Measurements from ENCODE around the gene LLGL1. TPM values are rescaled to one million over a fixed set of nuclear protein-coding genes. Genes with fewer than 3 reads are reported as not detected.
A peak's percentile ranks its signal among the peaks of the same experiment; 100 is the strongest.

LLGL1 gene
- total RNA-seq, 2 donors from 2014 or later = 66.3 to 69.3 TPM

DNA sequence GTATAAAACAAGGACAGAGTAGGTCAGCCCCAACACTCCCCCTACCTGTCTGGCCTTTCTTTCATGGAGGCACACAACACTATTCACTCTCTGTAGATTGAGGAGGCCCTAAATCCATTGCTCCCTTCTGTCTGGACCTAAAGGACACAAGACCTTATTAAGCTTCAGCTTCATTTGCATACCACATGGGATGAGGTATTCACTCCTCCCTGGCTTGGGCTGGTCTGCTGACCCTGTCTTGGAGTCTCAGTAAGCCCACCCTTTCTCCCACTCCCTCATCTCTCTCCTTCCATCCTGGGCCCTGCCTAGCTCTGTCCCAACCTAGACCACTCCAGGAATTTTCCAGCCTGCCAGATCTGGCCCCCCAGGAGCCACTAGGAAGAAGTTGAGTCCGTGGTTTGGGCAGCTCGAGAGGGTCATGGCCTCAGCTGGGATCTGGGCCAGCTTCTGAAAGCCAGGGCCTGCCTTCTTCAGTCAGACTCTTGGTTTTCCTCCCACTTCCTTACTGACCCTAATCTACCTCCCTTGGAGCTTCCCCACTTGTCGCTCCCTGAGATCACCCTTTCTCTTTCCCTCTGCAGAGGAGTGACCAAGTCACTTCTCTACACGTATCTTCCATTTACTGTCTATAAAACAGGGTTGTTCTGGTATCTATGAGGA, 6.5 kb upstream of the LLGL1 start:
- Mint-ChIP-seq H3K9me3 (no peaks in the 10 kb centered on the region), H3K4me1 (peaks cover 4% of the 10 kb centered on the region), H3K27me3 (ENCODE audit: insufficient read depth) (no peaks in the 10 kb centered on the region), H3K36me3 (ENCODE audit: low read depth) (no peaks in the 10 kb centered on the region), H3K4me3 (no peak overlapping the region), H3K27ac (peak overlapping the region; percentile 46)
- Histone ChIP-seq H3K9me3 (ENCODE audit: control insufficient read depth, low read length) (no peaks in the 10 kb centered on the region), H3K27me3 (ENCODE audit: control insufficient read depth, insufficient read depth, low read length, poor library complexity, severe bottlenecking) (no peaks in the 10 kb centered on the region), H3K4me3 (ENCODE audit: low read length) (no peak overlapping the region), H3K27ac (ENCODE audit: low read depth, low read length) (no peak overlapping the region), H3K36me3 (ENCODE audit: control insufficient read depth, insufficient read depth, low read length) (no peaks in the 10 kb centered on the region), H3K9ac (ENCODE audit: extremely low read depth, low read length, poor library complexity, severe bottlenecking) (no peak overlapping the region), H3K4me1 (ENCODE audit: control insufficient read depth, insufficient read depth, low read length) (no peaks in the 10 kb centered on the region)
- 92 to 100% methylated on average over 2 to 3 of the region's 4 CpGs for WGBS, 2 experiments (ENCODE audit: insufficient coverage in 1 of 2, insufficient read length in 1 of 2)
- TF ChIP-seq, protein P1, sequence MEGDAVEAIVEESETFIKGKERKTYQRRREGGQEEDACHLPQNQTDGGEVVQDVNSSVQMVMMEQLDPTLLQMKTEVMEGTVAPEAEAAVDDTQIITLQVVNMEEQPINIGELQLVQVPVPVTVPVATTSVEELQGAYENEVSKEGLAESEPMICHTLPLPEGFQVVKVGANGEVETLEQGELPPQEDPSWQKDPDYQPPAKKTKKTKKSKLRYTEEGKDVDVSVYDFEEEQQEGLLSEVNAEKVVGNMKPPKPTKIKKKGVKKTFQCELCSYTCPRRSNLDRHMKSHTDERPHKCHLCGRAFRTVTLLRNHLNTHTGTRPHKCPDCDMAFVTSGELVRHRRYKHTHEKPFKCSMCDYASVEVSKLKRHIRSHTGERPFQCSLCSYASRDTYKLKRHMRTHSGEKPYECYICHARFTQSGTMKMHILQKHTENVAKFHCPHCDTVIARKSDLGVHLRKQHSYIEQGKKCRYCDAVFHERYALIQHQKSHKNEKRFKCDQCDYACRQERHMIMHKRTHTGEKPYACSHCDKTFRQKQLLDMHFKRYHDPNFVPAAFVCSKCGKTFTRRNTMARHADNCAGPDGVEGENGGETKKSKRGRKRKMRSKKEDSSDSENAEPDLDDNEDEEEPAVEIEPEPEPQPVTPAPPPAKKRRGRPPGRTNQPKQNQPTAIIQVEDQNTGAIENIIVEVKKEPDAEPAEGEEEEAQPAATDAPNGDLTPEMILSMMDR (conservative IDR thresholded peaks at IDR 0.05) = no peak
- DNase-seq = no peak

DNA sequence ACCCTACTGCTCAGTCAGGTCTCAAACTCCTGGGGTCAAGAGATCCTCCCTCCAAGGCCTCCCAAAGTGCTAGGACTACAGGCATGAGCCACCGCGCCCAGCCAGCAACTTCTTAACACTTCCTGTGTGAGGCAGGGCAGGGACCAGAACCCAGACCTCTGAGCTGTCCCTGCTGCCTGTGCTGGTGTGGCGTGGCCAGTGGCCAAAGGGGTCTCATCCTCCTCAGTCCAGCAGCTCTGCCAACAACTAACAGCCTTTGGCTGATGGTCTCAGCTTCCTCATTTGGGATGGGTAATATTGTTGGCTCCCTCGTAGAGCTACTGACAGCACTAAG, 1.4 kb upstream of the LLGL1 start:
- peaks cover 22% of the 10 kb centered on the region for H3K4me1 Mint-ChIP-seq
- Histone ChIP-seq H3K27me3 (ENCODE audit: control insufficient read depth, insufficient read depth, low read length, poor library complexity, severe bottlenecking) (no peaks in the 10 kb centered on the region), H3K9me3 (ENCODE audit: control insufficient read depth, low read length) (no peaks in the 10 kb centered on the region), H3K4me3 (ENCODE audit: low read length) (no peak overlapping the region), H3K4me1 (ENCODE audit: control insufficient read depth, insufficient read depth, low read length) (peaks cover 5% of the 10 kb centered on the region), H3K9ac (ENCODE audit: extremely low read depth, low read length, poor library complexity, severe bottlenecking) (peak overlapping the region; percentile 56), H3K27ac (ENCODE audit: low read depth, low read length) (peak overlapping the region; percentile 97), H3K36me3 (ENCODE audit: control insufficient read depth, insufficient read depth, low read length) (no peaks in the 10 kb centered on the region)
- no peak for DNase-seq
- no peaks in the 10 kb centered on the region for H3K9me3 Mint-ChIP-seq
- TF ChIP-seq, protein P1 (conservative IDR thresholded peaks at IDR 0.05) = no peak
- H3K36me3 Mint-ChIP-seq (ENCODE audit: low read depth) = no peaks in the 10 kb centered on the region
- WGBS, 2 experiments (ENCODE audit: insufficient coverage in 1 of 2, insufficient read length in 1 of 2) = 81 to 100% methylated on average over 2 to 4 of the region's 4 CpGs
- peak overlapping the region; percentile 95 for H3K4me3 Mint-ChIP-seq
- H3K27me3 Mint-ChIP-seq (ENCODE audit: insufficient read depth) = no peaks in the 10 kb centered on the region
- H3K27ac Mint-ChIP-seq = peak overlapping the region; percentile 98

DNA sequence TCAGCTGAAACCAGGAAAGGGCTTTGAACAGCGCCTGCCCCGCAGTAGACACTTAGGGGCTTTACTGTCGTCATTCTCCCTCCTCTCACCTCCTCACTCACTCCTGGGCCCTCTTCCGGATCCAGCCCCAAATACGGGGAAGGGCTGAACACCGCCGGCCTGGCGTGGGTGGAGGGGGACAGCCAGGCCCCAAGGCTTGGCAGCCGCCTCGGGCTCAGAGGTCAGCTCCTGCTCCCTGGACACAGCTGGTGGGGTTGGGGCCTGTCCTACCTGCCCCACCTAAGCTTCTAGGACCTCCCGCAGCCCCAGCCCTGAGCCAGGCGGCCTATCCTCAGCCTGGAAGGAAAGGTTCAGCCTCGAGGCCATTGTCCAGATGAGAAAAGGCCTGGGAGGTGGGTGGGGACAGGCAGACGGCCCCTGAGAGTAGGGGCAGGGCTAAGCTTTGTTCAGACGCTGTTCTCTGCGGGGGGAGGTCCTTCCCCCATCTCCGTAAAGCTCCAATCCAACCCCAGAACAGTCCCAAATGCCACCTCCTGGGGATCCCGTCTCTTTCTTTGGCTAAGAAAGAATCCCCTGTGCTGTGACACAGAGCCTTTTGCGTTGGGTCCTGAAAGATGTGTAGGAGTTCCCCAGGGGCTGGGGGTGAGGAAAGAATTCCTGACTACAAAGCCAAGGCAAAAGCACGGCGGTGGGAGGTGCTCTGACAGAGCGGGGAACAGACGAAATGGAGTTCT, 881 bp upstream of the LLGL1 start:
- no peaks in the 10 kb centered on the region for H3K36me3 Mint-ChIP-seq (ENCODE audit: low read depth)
- H3K27ac Mint-ChIP-seq = peak overlapping the region; percentile 98
- H3K4me3 Mint-ChIP-seq = peak overlapping the region; percentile 95
- Histone ChIP-seq H3K36me3 (ENCODE audit: control insufficient read depth, insufficient read depth, low read length) (no peaks in the 10 kb centered on the region), H3K9ac (ENCODE audit: extremely low read depth, low read length, poor library complexity, severe bottlenecking) (peak overlapping the region; percentile 56), H3K9me3 (ENCODE audit: control insufficient read depth, low read length) (no peaks in the 10 kb centered on the region), H3K27ac (ENCODE audit: low read depth, low read length) (peak overlapping the region; percentile 97), H3K27me3 (ENCODE audit: control insufficient read depth, insufficient read depth, low read length, poor library complexity, severe bottlenecking) (no peaks in the 10 kb centered on the region), H3K4me1 (ENCODE audit: control insufficient read depth, insufficient read depth, low read length) (peaks cover 5% of the 10 kb centered on the region), H3K4me3 (ENCODE audit: low read length) (peak overlapping the region; percentile 81)
- no peaks in the 10 kb centered on the region for H3K9me3 Mint-ChIP-seq
- WGBS, 2 experiments (ENCODE audit: insufficient coverage in 1 of 2, insufficient read length in 1 of 2) = 7 to 10% methylated on average over 5 to 23 of the region's 23 CpGs
- no peaks in the 10 kb centered on the region for H3K27me3 Mint-ChIP-seq (ENCODE audit: insufficient read depth)
- peak; percentile 98 for DNase-seq
- peaks cover 22% of the 10 kb centered on the region for H3K4me1 Mint-ChIP-seq
- TF ChIP-seq, protein P1 (conservative IDR thresholded peaks at IDR 0.05) = no peak

All from endodermal cell (in vitro differentiated cells).